HG03097 (cell line): ENCODE data around the gene ACER2.
A peak's percentile ranks its signal among the peaks of the same experiment; 100 is the strongest.
"Not testable (repeated sequence)": the region's sequence is repeated elsewhere in the genome, so short reads cannot be mapped to it uniquely, and the experiment has no call there.

Experiments used
- ATAC-seq: cut with Tn5 transposase; IDR thresholded peaks from one replicate; pipeline ENCODE4 v1.9.1; 2021; ENCODE audit not compliant: unreplicated experiment, low FRiP score

The ACER2 gene

GRCh38 chr9:19408316-19408692, 505 bp upstream of the ACER2 start:
- ATAC-seq, result peak; percentile 13

GRCh38 chr9:19409401-19410194, 789 bp downstream of the ACER2 start:
- no peak for ATAC-seq

- no peak for ATAC-seq
Measured at GRCh38 chr9:19410195-19410503, 1.3 kb downstream of the ACER2 start.

- no peak for ATAC-seq
Measured at GRCh38 chr9:19410594-19410993, 1.8 kb downstream of the ACER2 start.

- ATAC-seq, result no peak
Measured at GRCh38 chr9:19411316-19411715, 2.5 kb downstream of the ACER2 start.

GRCh38 chr9:19413456-19413855, 4.6 kb downstream of the ACER2 start:
- not testable (repeated sequence) for ATAC-seq

GRCh38 chr9:19416143-19416542, 7.3 kb downstream of the ACER2 start:
- no peak for ATAC-seq

GRCh38 chr9:19420877-19421276, 12.1 kb downstream of the ACER2 start:
- no peak for ATAC-seq

- ATAC-seq, result no peak
Measured at GRCh38 chr9:19423163-19423562, 14.4 kb downstream of the ACER2 start.

- peak; percentile 57 for ATAC-seq
Measured at GRCh38 chr9:19424176-19424779, 15.5 kb downstream of the ACER2 start.

- no peak for ATAC-seq
Measured at GRCh38 chr9:19429595-19429994, 20.8 kb downstream of the ACER2 start.

- ATAC-seq, result no peak
Measured at GRCh38 chr9:19430201-19430760, 21.5 kb downstream of the ACER2 start.

- no peak for ATAC-seq
Measured at GRCh38 chr9:19431361-19432171, 22.8 kb downstream of the ACER2 start.

- ATAC-seq, result no peak
Measured at GRCh38 chr9:19432473-19432872, 23.7 kb downstream of the ACER2 start.

GRCh38 chr9:19433729-19434128, 24.9 kb downstream of the ACER2 start:
- ATAC-seq, result not testable (repeated sequence)

- ATAC-seq, result no peak
Measured at GRCh38 chr9:19440376-19440775, 31.6 kb downstream of the ACER2 start.

GRCh38 chr9:19440823-19441580, 32.2 kb downstream of the ACER2 start:
- no peak for ATAC-seq

- ATAC-seq, result peak; percentile 78
Measured at GRCh38 chr9:19441730-19442129, 32.9 kb downstream of the ACER2 start.

GRCh38 chr9:19442240-19442639, 33.4 kb downstream of the ACER2 start:
- ATAC-seq, result no peak

- no peak for ATAC-seq
Measured at GRCh38 chr9:19445452-19445851, 36.6 kb downstream of the ACER2 start.
